GM12872 (cell line): Measurements from ENCODE around the gene AP1M1.

Experiments
- TF ChIP-seq, protein P1 (sequence below): IDR thresholded peaks from 3 replicates; pipeline ENCODE4 v1.5.1; 2011; ENCODE audit warnings: low read depth, mild to moderate bottlenecking, low read length, moderate library complexity; ENCODE audit not compliant: insufficient read depth

Gene AP1M1

DNA sequence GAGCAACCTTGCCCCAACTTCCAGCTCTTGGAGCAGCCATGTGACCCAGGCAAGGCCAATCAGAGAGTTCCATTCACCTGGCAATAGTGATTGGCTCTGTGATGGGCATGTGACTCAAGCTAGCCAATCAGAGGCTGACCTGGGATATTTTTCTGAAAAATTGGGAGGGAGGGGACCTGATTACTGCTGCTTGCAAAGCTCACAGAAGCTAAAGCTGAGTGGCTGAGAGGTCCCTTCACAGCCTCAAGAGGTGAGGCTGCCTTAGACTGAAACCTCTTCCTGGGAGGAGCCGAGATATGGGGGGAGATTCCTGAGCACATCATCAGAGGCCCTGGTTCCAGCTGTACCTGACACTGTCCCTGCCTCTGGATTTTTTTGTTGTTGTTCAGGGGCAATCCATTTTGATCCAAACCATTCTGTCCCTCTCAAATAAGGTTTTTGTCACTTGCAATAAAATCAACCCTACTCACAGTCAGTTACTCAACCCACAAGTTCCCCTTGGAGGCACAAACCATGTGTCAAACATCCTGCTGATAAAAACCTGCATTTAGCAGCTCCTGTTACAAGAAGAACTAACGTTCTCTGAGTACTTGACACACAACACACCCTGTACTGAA, 29.1 kb upstream of the AP1M1 start:
- TF ChIP-seq, protein P1, sequence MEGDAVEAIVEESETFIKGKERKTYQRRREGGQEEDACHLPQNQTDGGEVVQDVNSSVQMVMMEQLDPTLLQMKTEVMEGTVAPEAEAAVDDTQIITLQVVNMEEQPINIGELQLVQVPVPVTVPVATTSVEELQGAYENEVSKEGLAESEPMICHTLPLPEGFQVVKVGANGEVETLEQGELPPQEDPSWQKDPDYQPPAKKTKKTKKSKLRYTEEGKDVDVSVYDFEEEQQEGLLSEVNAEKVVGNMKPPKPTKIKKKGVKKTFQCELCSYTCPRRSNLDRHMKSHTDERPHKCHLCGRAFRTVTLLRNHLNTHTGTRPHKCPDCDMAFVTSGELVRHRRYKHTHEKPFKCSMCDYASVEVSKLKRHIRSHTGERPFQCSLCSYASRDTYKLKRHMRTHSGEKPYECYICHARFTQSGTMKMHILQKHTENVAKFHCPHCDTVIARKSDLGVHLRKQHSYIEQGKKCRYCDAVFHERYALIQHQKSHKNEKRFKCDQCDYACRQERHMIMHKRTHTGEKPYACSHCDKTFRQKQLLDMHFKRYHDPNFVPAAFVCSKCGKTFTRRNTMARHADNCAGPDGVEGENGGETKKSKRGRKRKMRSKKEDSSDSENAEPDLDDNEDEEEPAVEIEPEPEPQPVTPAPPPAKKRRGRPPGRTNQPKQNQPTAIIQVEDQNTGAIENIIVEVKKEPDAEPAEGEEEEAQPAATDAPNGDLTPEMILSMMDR: no peak

DNA sequence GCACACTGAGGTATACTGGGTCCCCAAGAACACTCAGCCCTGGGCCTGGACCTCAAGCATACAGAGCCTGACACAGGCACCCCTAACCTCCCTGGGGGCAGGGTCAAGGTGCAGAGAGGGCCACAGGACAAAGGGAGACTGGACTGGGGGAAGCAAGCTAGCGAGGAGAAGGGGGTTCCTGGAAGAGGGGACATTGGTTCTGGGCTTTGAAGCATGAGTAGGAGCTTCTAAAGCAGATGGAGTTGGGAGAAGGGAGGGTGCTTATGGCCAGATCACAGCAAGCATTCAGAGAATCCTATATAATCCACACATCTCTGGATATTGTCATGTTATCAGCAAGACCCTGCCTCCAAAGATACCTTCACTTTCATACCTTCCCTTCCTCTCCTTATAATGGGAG, 27.6 kb upstream of the AP1M1 start:
- TF ChIP-seq, protein P1: no peak

DNA sequence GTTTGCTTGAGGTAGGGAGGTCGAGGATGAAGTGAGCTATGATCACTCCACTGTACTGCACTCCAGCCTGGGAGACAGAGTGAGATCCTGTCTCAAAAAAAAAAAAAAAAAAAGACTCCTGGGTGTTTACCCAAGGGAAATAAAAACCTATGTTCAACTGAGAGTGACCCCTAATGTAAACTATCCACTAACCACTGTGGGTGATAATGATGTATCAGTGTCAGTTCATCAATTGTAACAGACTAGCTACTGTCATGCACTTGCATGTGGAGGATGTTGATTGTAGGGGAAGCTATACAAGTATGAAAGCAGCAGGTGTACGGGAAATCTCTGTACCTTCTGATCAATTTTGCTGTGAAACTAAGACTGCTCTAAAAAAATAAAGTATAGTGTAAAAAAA, 21.8 kb upstream of the AP1M1 start:
- TF ChIP-seq, protein P1: no peak

DNA sequence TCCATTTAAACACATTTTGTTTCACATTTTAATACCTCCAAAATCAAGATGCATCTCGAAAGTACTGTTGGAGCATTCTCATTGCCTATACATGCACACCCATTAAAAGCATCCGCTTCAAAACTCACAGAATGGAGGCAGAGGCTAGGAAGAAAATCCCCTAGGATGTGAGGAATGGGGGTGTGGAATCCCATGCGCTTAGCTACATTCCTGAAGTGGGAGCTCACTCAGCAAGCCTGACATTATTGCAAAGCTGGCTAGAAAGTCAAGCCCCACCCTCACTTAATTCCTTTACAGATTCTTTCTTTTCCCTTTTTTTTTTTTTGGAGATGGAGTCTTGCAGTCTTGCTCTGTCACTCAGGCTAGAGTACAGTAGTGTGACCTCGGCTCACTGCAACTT, 17.1 kb upstream of the AP1M1 start:
- TF ChIP-seq, protein P1: no peak

DNA sequence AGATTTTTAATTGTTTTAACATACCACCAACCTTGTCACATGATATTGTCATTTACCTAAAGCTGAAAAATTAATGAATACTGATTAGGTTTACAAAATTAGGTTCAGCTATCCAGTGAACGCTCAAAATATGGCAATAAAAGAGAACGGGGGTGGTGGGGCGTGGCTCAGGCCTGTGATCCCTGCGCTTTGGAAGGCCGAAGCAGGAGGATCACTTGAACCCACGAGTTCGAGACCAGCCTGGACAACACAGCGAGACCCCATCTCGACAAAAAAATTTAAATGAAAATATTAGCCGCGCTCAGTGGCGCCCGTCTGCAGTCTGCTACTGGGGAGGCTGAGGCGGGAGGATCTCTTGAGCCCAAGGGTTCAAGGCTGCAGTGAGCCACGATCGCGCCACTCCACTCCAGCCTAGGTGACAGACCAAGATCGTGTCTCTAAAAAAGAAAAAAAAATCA, 13.0 kb upstream of the AP1M1 start:
- TF ChIP-seq, protein P1: no peak

DNA sequence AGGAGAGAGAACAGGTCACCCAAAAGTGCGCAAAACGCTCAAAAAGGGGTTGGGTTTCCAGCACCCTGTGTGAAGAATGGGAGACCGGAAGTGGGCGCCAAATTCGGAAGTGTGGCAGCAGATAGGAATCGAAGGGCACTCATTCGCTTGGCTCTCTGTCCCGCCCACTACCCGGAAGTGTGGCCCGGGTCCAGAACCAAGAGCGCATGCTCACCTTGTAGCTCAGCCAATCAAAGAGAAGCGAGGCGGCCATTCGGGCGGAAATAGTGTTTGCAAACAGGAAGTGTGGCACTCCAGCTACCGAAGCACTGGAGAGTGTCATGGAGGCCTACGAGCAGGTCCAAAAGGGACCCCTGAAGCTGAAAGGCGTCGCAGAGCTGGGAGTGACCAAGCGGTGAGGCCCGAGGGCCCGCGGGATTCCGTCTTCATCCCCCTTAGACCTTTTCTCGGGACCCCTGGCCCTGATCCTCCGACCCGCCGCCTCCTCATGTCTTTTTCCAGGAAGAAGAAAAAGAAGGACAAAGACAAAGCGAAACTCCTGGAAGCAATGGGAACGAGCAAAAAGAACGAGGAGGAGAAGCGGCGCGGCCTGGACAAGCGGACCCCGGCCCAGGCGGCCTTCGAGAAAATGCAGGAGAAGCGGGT, 12.5 kb upstream of the AP1M1 start, which contains the start of gene FAM32A:
Gene FAM32A, plus strand, starts transcription at position 288 of the 645 bp plus-strand sequence. Its CDS starts 33 bp downstream, at position 321.
- TF ChIP-seq, protein P1: no peak

DNA sequence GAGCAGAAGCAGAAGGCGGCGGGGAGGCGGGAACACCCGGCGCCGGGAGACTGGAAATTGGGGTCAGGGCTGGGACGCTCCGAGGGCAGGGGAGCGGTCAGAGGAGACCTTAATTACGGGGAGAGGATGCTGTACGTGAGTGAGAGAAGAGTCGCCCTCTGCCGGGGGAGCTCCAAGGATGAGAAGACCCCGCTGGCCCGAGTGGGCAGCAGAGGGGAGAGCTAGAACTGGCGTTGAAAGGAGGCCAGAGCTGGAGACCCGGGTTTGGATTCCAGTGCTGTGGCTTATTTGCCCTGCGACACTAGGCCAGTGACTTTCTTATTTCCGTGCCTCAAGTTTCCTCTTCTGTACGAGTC, 12.0 kb upstream of the AP1M1 start:
- TF ChIP-seq, protein P1: peak; percentile 60
